AG04450 (cell line): ENCODE data around the gene TIMM8B. TPM values are rescaled to one million over a fixed set of nuclear protein-coding genes. Genes with fewer than 3 reads are reported as not detected.

ENCODE experiments used
- CTCF ChIA-PET: fragments of 300-600, 350-600 bp; formaldehyde crosslinking; extraction: SDS; loops from one replicate; lab custom pipeline; 2022; ENCODE audit warnings: antibody characterized with exemption, inconsistent platforms; lab: Charles Lee
- POLR2A ChIA-PET: fragments of 350-600 bp; formaldehyde crosslinking; extraction: SDS; loops from one replicate; lab custom pipeline; 2021; ENCODE audit warnings: antibody characterized with exemption, inconsistent platforms; lab: Yijun Ruan, JAX
- DNase-seq: peaks from one replicate; pipeline ENCODE4 v3.0.0-alpha.2; 2011; ENCODE audit warnings: low read depth, low spot score
- H3K27ac ChIP-seq: one replicate; pipeline ENCODE4 v1.5.1; 2012; ENCODE audit warnings: low read depth, low read length, control low read depth
- H3K27me3 ChIP-seq: one replicate; pipeline ENCODE4 v1.6.0; 2012; ENCODE audit warnings: low read length; ENCODE audit not compliant: control insufficient read depth, insufficient read depth
- H3K4me3 ChIP-seq: 2 replicates; pipeline ENCODE4 v1.5.1; 2011; ENCODE audit warnings: mild to moderate bottlenecking, low read depth, low read length, control low read depth
- H3K9me3 ChIP-seq: 2 replicates; pipeline ENCODE4 v1.5.1; 2012; ENCODE audit warnings: low read length; ENCODE audit not compliant: control insufficient read depth, insufficient read depth
- CTCF ChIP-seq: IDR thresholded peaks from 2 replicates; pipeline ENCODE4 v1.5.1; 2011; ENCODE audit warnings: low read depth, low read length, control low read depth, inconsistent platforms
- polyA plus RNA-seq: library from polyadenylated mRNA; depleted of rRNA; stranded (reverse); fragments of >200 nt; gene quantifications from 2 replicates; pipeline ENCODE4 v1.2.3, GENCODE V29; 2011

The TIMM8B gene
- polyA plus RNA-seq, 1 experiment, result 106 TPM

- ChIA-PET CTCF (interaction anchor here (0.8 to 3.1 kb wide), 5 partner anchors 18 to 194 kb away, joined by 3 to 12 read pairs (median 8); partner anchors contain the start of gene BCO2), POLR2A (interaction anchor here (1.0 kb wide), 1 partner anchor 9 kb away, joined by 8 read pairs; no protein-coding TSS in a partner anchor)
- peak overlapping the region; percentile 99 for H3K4me3 ChIP-seq
- no peak for DNase-seq
- H3K27me3 ChIP-seq, result no peaks in the 10 kb centered on the region
- no peak for TF ChIP-seq CTCF
- H3K9me3 ChIP-seq, result no peaks in the 10 kb centered on the region
- H3K27ac ChIP-seq, result no peak overlapping the region
Observed at GRCh38 chr11:112087212-112087611, 656 bp upstream of the TIMM8B start.

GRCh38 chr11:112085822-112086421, 634 bp downstream of the TIMM8B start:
- peak overlapping the region; percentile 34 for H3K27ac ChIP-seq
- CTCF ChIA-PET, result interaction anchor here (1.6 to 3.1 kb wide), 2 partner anchors 27 to 90 kb away, joined by 8 to 12 read pairs; partner anchors contain the start of gene BCO2
- H3K27me3 ChIP-seq, result no peaks in the 10 kb centered on the region
- DNase-seq, result no peak
- no peak for TF ChIP-seq CTCF
- POLR2A ChIA-PET, result interaction anchor here (0.7 to 1.0 kb wide), 4 partner anchors 9 to 160 kb away, joined by 3 to 8 read pairs (median 3); no protein-coding TSS in a partner anchor
- H3K9me3 ChIP-seq, result no peaks in the 10 kb centered on the region
- peak overlapping the region; percentile 99 for H3K4me3 ChIP-seq

- no peak for TF ChIP-seq CTCF
- no peaks in the 10 kb centered on the region for H3K9me3 ChIP-seq
- POLR2A ChIA-PET, result no interaction called here
- no peak overlapping the region for H3K4me3 ChIP-seq
- CTCF ChIA-PET, result interaction anchor here (1.4 to 1.7 kb wide), 2 partner anchors 31 to 198 kb away, joined by 4 to 5 read pairs; no protein-coding TSS in a partner anchor
- DNase-seq, result no peak
- H3K27me3 ChIP-seq, result no peaks in the 10 kb centered on the region
- H3K27ac ChIP-seq, result peak overlapping the region; percentile 76
Observed at GRCh38 chr11:112082729-112083128, 3.8 kb downstream of the TIMM8B start.

GRCh38 chr11:112073941-112074811, 12.4 kb downstream of the TIMM8B start, which contains the start of the genes NKAPD1 and PIH1D2:
TSS of gene NKAPD1 (plus strand) at chr11:112074299. CDS start at chr11:112075575, 1,276 bp downstream.
TSS of gene PIH1D2 (minus strand) at chr11:112074017. CDS start at chr11:112073174, 843 bp downstream.
- DNase-seq, result peak; percentile 69
- peak within 1 kb of the TSS; percentile 97 for H3K4me3 ChIP-seq
- peak; percentile 19; the same call in 1 of the 2 replicates for TF ChIP-seq CTCF
- ChIA-PET POLR2A (no interaction called here), CTCF (interaction anchor here (1.5 kb wide), 1 partner anchor 206 kb away, joined by 6 read pairs; no protein-coding TSS in a partner anchor)
- no peaks in the 10 kb centered on the region; the same call in 1 of the 2 replicates for H3K9me3 ChIP-seq
- H3K27me3 ChIP-seq, result no peaks in the 10 kb centered on the region
- H3K27ac ChIP-seq, result peak within 1 kb of the TSS; percentile 98
